Measurements from ENCODE around the gene TF. TPM values are rescaled to one million over a fixed set of nuclear protein-coding genes. Genes with fewer than 3 reads are reported as not detected.

Gene TF
- polyA plus RNA-seq, 1 of the 3 experiments (the other 2 are of a cell fraction), result 0.08 TPM

DNA sequence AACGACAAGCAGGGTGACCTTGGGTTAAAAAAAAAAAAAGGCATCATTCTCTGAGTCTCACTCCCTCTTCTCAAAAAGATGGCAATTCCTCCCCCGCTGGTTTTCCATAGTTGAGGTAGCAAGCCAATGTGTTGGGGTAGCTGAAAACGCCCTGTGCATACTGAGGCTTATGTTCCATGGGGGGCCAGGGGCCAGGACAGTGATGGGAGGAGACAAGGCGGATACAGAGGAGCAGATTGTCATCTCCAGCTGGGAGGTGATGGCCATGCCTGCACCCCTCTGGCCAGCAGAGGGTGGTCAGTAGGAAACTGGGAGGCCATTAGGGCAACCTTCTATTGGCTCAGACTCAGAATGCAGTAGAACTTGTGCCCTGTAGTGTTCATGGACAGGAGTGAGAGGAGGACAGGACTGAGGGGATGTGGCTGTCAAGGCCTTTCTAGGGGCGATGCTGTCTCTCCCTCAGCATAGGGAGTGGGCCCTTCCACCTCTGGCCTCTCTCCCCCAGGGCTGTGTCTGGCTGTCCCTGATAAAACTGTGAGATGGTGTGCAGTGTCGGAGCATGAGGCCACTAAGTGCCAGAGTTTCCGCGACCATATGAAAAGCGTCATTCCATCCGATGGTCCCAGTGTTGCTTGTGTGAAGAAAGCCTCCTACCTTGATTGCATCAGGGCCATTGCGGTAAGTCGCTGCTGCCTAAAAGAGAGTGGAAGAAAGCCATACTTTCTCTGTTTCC is 1.9 kb downstream of the TF start:
- H3K4me1 ChIP-seq (ENCODE audit: control insufficient read depth in 1 of 2, insufficient read depth in 2 of 2, low read depth in 1 of 2, low read length in 1 of 2), result peaks cover 0 to 6% of the 10 kb centered on the region in 2 experiments; a peak in 1 of 4 replicates
- no peaks in the 10 kb centered on the region for H3K79me2 ChIP-seq (ENCODE audit: insufficient read depth)
- no peak overlapping the region for H3K4me2 ChIP-seq
- H3K9me2 ChIP-seq, result no peaks in the 10 kb centered on the region
- H4K20me1 ChIP-seq (ENCODE audit: insufficient read depth), result no peaks in the 10 kb centered on the region
- H3K9ac ChIP-seq, result no peak overlapping the region
- no peak overlapping the region for H2AFZ ChIP-seq (ENCODE audit: low read depth)
- no peaks in the 10 kb centered on the region for H3K36me3 ChIP-seq (replicated peaks in 1 of 2; ENCODE audit: control insufficient read depth in 1 of 2, insufficient read depth in 2 of 2, low read length in 1 of 2)
- no peak for DNase-seq
- no peak overlapping the region for H3K4me3 ChIP-seq (ENCODE audit: low read depth in 2 of 2, low read length in 1 of 2)
- 70% methylated on average over 12 of the region's 12 CpGs for WGBS (ENCODE audit: low lambda C conversion rate)
- ChIA-PET POLR2A (interaction anchor here (0.8 kb wide), 1 partner anchor 155 kb away, joined by 3 read pairs; no protein-coding TSS in a partner anchor), CTCF (no interaction called here)
- no peaks in the 10 kb centered on the region for H3K9me3 ChIP-seq
- H3F3A ChIP-seq (replicated peaks; ENCODE audit: insufficient read depth), result no peaks in the 10 kb centered on the region
- H3K27me3 ChIP-seq (ENCODE audit: insufficient read depth), result peaks cover 24% of the 10 kb centered on the region
- no peak overlapping the region for H3K27ac ChIP-seq (ENCODE audit: low read depth in 2 of 2, low read length in 1 of 2)
- no peak for TF ChIP-seq YY1 (IDR thresholded peaks at IDR 0.05; ENCODE audit: low read depth)
- no peak for TF ChIP-seq MEF2A (IDR thresholded peaks at IDR 0.05; ENCODE audit: borderline replicate concordance, low read depth)
- TF ChIP-seq, protein P1, sequence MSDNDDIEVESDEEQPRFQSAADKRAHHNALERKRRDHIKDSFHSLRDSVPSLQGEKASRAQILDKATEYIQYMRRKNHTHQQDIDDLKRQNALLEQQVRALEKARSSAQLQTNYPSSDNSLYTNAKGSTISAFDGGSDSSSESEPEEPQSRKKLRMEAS (IDR thresholded peaks at IDR 0.05; ENCODE audit: low read depth), result no peak
- no peak for TF ChIP-seq RCOR1 (IDR thresholded peaks at IDR 0.05; ENCODE audit: low read length)
- TF ChIP-seq GATA2 (CRISPR knock-in tag; IDR thresholded peaks at IDR 0.05), result no peak
- no peak for TF ChIP-seq CHD2 (IDR thresholded peaks at IDR 0.05; ENCODE audit: low read length, partially characterized antibody)
- TF ChIP-seq GABPA (IDR thresholded peaks at IDR 0.05; ENCODE audit: low read depth), result no peak

GRCh38 chr3:133749427-133750258 is 3.5 kb downstream of the TF start:
- H3K27me3 ChIP-seq (ENCODE audit: insufficient read depth), result peaks cover 24% of the 10 kb centered on the region
- CTCF ChIA-PET, result interaction anchor here (0.5 to 1.8 kb wide), 3 partner anchors 16 to 164 kb away, joined by 3 to 4 read pairs (median 3); no protein-coding TSS in a partner anchor
- H3K36me3 ChIP-seq (replicated peaks in 1 of 2; ENCODE audit: control insufficient read depth in 1 of 2, insufficient read depth in 2 of 2, low read length in 1 of 2), result no peaks in the 10 kb centered on the region
- no peaks in the 10 kb centered on the region for H4K20me1 ChIP-seq (ENCODE audit: insufficient read depth)
- H3K27ac ChIP-seq (ENCODE audit: low read depth in 2 of 2, low read length in 1 of 2), result no peak overlapping the region
- H3K4me2 ChIP-seq, result no peak overlapping the region
- POLR2A ChIA-PET, result no interaction called here
- H3K9me2 ChIP-seq, result no peaks in the 10 kb centered on the region
- no peaks in the 10 kb centered on the region for H3F3A ChIP-seq (replicated peaks; ENCODE audit: insufficient read depth)
- H3K9ac ChIP-seq, result no peak overlapping the region
- no peaks in the 10 kb centered on the region for H3K9me3 ChIP-seq
- H3K79me2 ChIP-seq (ENCODE audit: insufficient read depth), result no peaks in the 10 kb centered on the region
- WGBS (ENCODE audit: low lambda C conversion rate), result 63% methylated on average over 6 of the region's 6 CpGs
- TF ChIP-seq RAD21 (IDR thresholded peaks at IDR 0.05; ENCODE audit: low read length) (no peak), CHD2 (IDR thresholded peaks at IDR 0.05; ENCODE audit: low read length, partially characterized antibody) (no peak), MXI1 (IDR thresholded peaks at IDR 0.05; ENCODE audit: low read depth, low read length) (no peak), FOSL2 (IDR thresholded peaks at IDR 0.05; ENCODE audit: borderline replicate concordance, low read depth) (no peak), POLR2AphosphoS5 (IDR thresholded peaks at IDR 0.05; ENCODE audit: low read depth, low read length) (no peak), GATA2 (CRISPR knock-in tag; IDR thresholded peaks at IDR 0.05) (no peak)
- TF ChIP-seq, protein P2, sequence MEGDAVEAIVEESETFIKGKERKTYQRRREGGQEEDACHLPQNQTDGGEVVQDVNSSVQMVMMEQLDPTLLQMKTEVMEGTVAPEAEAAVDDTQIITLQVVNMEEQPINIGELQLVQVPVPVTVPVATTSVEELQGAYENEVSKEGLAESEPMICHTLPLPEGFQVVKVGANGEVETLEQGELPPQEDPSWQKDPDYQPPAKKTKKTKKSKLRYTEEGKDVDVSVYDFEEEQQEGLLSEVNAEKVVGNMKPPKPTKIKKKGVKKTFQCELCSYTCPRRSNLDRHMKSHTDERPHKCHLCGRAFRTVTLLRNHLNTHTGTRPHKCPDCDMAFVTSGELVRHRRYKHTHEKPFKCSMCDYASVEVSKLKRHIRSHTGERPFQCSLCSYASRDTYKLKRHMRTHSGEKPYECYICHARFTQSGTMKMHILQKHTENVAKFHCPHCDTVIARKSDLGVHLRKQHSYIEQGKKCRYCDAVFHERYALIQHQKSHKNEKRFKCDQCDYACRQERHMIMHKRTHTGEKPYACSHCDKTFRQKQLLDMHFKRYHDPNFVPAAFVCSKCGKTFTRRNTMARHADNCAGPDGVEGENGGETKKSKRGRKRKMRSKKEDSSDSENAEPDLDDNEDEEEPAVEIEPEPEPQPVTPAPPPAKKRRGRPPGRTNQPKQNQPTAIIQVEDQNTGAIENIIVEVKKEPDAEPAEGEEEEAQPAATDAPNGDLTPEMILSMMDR (IDR thresholded peaks at IDR 0.05), result no peak
- TF ChIP-seq, protein P3, sequence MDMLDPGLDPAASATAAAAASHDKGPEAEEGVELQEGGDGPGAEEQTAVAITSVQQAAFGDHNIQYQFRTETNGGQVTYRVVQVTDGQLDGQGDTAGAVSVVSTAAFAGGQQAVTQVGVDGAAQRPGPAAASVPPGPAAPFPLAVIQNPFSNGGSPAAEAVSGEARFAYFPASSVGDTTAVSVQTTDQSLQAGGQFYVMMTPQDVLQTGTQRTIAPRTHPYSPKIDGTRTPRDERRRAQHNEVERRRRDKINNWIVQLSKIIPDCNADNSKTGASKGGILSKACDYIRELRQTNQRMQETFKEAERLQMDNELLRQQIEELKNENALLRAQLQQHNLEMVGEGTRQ (IDR thresholded peaks at IDR 0.05; ENCODE audit: borderline replicate concordance, low read depth, low read length), result no peak
- TF ChIP-seq, protein P4, sequence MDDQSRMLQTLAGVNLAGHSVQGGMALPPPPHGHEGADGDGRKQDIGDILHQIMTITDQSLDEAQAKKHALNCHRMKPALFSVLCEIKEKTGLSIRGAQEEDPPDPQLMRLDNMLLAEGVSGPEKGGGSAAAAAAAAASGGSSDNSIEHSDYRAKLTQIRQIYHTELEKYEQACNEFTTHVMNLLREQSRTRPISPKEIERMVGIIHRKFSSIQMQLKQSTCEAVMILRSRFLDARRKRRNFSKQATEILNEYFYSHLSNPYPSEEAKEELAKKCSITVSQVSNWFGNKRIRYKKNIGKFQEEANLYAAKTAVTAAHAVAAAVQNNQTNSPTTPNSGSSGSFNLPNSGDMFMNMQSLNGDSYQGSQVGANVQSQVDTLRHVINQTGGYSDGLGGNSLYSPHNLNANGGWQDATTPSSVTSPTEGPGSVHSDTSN (IDR thresholded peaks at IDR 0.05), result no peak
- H2AFZ ChIP-seq (ENCODE audit: low read depth), result no peak overlapping the region
- no peak for DNase-seq
- H3K4me1 ChIP-seq (ENCODE audit: control insufficient read depth in 1 of 2, insufficient read depth in 2 of 2, low read depth in 1 of 2, low read length in 1 of 2), result peaks cover 0 to 6% of the 10 kb centered on the region in 2 experiments; a peak in 1 of 4 replicates
- H3K4me3 ChIP-seq (ENCODE audit: low read depth in 2 of 2, low read length in 1 of 2), result no peak overlapping the region
